GM18870 (cell line): Measurements from ENCODE around the gene WWC1.
"Not testable (repeated sequence)": the region's sequence is repeated elsewhere in the genome, so short reads cannot be mapped to it uniquely, and the experiment has no call there.

ENCODE experiments used
- ATAC-seq: cut with Tn5 transposase; IDR thresholded peaks from one replicate; pipeline ENCODE4 v1.9.1; 2021; ENCODE audit warnings: moderate library complexity; ENCODE audit not compliant: unreplicated experiment

WWC1 gene

DNA sequence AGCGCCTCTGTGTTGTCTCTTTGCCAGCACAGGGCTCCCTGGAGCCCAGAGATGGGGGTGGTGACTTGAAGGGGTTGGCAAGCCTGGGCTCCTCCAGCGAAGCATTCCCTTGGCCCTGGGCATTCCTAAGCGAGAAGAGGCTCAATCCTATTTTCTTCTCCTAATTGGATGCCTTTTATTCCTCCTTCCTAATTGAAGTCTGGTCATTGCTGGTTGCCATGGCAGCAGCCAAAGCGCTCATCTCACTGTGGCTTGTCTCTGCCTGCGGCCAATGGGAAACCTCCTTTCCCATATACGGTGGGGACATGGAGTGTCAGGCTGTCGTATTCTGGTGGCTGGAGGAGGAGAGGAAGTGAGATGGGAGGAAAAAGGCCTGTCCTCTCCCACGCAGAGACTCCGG, 142.6 kb downstream of the WWC1 start:
- no peak for ATAC-seq

DNA sequence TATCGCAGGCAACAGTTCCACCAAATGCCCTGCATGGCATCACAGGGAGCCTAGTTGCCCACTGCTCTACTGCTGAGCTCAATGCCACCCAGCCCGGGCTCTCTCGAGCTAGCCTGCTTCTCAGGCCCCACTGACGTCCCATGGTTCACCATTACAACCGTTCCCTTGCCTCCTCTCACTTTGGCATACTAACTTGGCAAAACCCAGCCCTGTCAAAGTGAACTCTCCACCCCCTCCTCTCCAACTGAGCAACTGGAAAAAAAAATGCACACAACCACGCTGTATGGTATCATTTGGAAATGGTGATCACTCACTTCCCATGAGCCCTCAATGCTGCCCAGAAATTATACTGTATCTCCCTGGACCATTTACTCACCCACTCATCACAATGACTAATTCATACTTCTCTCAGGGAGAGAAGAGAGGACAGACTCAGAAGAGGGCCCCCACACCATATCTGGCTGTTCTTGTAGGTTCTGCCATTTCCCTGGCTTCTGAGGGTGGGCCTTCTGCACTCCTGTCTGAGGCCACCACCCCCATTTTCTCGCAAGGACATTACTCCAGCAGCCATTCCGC, 143.4 kb downstream of the WWC1 start:
- no peak for ATAC-seq

DNA sequence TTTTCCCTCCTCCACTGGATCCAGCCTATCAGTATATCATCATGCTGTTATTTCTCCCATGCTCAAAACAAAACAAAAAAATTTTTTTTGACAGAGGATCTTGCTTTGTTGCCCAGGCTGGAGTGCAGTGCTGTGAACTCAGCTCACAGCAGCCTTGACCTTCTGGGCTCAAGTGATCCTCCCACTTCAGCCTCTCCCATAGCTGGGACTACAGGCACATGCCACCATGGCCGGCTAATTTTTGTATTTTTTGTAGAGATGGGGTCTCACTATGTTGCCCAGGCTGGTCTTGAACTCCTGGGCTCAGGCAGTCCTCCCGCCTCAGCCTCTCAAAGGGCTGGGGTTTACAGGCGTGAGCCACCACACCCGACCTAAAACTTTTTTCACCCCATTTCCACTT, 143.9 kb downstream of the WWC1 start:
- not testable (repeated sequence) for ATAC-seq

DNA sequence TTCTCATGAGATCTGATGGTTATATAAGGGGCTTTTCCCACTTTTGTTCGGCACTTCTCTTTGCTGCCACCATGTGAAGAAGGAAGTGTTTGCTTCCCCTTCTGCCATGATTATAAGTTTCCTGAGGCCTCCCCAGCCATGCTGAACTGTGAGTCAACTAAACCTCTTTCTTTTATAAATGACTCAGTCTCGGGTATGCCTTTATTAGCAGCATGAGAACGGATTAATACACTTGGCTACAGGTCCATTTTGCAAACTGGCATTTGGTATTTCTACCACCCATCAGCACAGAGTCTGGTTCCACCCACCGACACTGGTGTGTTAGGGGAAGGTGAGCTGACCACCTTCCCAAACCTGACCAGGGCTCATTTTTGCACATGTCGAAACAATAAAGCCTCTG, 146.9 kb downstream of the WWC1 start:
- ATAC-seq: no peak

DNA sequence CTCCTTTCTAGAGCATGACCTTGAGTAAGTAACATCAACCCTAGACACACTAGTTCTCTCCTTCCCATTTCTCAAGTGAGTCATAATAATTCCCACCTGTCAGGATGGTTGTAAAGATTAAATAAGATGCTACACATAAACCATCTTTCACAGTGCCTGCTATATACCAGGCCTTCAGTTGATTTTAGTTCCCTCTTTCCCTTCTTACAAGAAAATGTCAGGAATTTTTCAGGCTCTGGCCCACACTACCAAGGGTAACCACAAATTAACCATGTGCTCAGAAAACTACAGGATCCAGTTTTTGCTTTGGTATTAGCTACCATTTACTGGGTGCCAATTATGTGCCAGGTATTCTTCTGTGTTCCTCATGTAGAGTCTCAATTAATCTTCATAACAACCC, 152.1 kb downstream of the WWC1 start:
- ATAC-seq: no peak

DNA sequence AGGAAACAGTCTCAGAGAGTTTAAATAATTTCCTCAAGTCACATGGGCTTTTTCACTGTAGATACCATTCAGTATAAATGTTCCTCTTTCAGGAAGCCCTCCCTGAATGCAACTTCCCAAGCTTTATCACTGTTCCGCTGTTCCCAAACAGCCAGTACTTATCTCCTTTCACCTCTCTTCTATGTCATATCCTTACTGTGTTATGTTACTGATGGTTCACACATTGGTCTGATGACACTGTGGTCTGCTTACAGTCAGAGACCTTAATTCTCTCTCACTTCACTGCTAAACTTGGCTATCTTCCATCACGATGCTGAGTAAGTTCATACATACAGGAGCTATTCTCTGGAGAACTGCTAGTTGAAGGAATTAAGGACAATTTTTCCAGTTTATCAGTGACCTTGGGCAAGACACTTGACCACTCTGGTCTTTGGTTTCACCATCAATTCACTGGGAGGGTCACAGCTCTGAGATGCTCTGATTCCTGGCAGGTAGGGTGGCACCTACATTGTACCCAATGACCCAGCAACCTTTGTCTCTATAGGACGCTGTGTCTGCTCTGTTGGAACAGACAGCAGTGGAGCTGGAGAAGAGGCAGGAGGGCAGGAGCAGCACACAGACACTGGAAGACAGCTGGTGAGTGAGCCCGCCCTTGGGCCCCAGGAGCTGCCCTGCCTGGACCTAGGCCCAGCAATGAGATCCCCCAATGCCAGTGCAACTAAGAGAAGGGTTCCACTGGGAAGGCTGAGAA, 152.7 kb downstream of the WWC1 start:
- ATAC-seq: no peak

DNA sequence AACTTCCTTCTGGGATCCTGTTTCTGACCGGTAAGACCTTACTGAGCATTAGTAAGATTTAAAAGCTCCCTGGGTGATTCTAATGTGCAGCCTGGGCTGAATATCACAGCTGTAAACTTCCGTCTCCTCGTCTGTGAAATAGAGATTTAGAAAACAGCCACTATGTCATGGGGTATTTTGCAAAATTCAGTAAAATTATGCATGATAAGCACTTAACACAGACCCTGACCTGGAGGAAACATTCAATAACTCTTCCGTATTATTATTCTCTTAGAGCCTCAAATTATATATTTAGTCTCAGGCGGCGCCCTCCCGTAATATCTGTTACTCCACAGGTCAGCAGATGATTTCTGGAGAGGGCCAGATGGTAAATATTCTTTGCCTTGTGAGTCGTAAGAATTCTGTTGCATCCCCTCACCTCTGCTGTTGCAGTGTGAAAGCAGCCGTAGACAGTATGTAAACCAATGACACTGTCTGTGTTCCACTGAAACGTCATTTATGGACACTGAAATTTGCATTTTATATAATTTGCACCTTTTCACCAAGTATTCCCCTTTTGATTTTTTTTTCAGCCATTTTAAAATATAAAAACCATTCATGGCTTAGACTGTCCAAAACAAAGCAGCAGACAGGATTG, 155.7 kb downstream of the WWC1 start:
- ATAC-seq: no peak

DNA sequence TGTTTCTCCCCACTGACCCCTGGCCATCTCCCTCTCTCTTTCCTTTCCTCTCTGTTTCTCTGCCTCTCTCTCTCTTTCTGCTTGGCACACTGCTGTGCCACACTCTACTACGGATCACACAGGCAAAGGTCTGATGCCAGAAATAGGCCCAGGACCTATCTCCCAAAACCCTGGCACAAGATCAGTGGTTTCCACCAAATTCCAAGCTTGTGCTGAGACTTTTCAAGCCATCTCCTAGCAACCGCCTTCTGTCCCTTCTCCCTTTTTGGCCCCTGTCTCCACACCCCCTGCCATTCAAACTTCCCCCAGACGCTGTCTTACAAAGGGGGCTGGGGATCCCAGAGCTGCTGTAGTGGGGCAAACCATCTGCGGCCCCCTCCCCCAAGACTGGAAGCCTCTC, 156.4 kb downstream of the WWC1 start:
- ATAC-seq: no peak

DNA sequence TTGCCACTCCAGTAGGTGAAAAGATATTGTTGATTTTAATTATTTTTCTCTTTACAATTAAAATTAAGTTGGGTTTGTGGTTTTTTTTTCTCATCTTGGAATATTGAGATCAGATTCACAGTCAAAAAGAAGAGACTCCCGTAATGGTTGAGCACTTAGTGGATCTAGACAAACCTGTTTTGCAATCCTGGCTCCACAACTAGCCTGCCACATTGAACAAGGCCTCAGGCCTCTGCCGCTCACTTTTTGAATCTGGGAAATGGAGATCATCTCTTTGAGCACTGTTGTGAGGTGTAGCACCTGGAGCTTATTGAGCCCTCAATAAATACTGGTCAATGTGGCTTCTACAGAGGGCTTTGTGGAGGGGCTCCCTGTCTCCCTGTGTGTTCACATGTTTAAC, 157.7 kb downstream of the WWC1 start:
- no peak for ATAC-seq

DNA sequence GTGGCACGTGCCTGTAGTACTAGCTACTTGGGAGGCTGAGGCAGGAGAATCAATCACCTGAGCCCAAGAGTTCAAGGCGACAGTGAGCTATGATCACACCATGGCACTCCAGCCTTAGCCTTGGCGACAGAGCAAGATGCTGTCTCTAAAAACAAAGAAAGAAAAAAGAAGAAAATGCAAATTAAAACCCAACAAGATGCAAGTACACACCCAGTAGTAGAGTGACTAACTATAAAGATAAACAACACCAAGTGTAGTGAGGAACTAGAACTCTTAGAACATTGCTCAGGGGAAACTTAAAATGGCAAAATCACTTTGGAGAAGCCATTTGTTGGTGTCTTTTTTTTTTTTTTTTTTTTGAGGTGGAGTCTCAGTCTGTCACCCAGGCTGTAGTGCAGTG, 160.1 kb downstream of the WWC1 start:
- no peak for ATAC-seq

DNA sequence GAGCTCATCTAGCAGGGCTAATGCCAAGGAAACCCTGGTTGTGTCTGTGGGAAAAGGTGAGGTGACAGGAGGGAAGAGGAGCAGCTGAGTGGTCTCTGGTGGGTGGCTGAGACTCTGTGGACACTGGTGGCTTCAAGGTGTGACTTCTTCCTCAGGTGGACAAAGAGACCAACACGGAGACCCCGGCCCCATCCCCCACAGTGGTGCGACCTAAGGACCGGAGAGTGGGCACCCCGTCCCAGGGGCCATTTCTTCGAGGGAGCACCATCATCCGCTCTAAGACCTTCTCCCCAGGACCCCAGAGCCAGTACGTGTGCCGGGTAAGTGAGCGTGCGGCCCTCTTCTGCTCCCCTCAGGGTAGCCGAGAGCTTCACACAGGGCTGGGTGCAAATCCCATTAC, 163.8 kb downstream of the WWC1 start:
- no peak for ATAC-seq

DNA sequence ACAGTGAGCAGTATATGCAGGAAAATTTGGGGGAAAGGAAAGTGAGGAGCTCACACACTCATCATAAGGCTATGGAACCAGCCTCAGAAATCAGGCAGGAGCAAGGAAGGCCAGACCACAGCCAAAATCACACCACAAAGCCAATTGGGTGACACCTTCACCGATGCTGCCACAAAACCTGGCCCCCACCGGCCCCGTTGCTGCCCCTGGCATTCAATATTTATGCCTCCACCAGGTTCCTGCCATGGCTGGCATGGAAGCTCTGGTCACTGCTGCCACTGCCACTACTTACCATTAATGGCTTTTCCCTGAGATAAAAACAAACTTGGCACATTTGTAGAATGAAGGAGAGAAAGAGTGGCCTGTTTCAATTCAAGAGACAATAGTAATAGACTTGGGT, 166.1 kb downstream of the WWC1 start:
- no peak for ATAC-seq

DNA sequence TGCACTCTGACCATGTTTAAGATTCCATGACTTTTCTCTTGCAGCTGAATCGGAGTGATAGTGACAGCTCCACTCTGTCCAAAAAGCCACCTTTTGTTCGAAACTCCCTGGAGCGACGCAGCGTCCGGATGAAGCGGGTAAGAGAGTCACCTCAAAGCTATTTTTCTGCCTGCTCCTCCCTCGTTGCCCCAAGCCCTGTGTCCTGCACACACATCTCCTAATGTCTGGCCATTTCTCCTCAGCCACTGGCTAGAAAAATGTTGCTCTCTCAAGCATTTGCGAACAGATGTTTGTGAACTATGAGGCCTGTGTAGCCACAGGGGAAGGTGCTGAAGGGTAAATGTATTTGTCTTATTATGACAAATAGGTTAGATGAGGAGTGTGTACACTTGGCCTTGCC, 169.2 kb downstream of the WWC1 start:
- no peak for ATAC-seq

DNA sequence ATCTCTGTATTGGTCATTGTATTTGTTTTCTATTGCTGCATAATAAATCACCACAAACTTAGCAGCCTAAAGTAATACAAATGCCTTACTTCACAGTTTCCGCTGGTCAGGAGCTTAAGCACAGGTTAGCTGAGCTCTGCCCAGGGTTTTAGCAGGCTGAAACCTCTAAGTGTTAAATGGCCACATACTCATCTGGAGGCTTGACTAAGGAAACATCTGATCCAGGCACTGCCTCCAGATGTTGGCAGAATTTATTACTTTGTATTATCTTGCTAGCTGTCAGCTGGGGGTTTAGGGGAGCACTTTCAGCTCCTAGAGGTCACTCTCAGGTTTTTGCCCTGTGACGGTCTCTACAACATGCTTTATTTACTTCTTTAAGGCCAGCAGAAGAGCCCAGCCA, 171.6 kb downstream of the WWC1 start:
- no peak for ATAC-seq

DNA sequence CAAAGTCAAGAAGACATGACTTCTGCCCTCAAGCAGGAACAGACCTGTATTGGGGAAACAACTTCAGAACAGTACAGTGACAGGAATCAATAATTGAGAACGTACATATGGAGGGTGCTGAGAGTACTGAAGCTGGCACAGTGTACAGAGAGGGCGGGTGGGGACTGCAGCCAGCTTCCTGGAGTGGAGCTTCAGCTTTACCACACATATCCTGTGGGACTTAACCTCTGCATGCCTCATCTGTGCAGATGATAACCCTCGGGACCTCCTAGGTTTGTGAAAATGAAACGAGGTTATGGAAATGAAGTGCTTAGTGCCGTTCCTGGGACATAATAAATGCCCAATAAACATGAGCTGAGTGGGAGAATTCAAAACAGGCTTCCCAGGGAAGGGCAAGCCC, 172.8 kb downstream of the WWC1 start:
- ATAC-seq: no peak

DNA sequence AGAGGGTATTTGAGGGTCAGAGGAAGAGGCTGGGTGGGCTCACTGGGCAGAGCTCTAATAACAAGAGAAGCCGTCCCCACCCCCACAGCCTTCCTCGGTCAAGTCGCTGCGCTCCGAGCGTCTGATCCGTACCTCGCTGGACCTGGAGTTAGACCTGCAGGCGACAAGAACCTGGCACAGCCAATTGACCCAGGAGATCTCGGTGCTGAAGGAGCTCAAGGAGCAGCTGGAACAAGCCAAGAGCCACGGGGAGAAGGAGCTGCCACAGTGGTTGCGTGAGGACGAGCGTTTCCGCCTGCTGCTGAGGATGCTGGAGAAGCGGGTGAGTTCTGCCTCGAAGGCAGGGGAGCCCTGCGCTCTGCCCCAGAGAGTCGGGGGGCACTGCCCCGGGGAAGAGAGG, 173.2 kb downstream of the WWC1 start:
- no peak for ATAC-seq

DNA sequence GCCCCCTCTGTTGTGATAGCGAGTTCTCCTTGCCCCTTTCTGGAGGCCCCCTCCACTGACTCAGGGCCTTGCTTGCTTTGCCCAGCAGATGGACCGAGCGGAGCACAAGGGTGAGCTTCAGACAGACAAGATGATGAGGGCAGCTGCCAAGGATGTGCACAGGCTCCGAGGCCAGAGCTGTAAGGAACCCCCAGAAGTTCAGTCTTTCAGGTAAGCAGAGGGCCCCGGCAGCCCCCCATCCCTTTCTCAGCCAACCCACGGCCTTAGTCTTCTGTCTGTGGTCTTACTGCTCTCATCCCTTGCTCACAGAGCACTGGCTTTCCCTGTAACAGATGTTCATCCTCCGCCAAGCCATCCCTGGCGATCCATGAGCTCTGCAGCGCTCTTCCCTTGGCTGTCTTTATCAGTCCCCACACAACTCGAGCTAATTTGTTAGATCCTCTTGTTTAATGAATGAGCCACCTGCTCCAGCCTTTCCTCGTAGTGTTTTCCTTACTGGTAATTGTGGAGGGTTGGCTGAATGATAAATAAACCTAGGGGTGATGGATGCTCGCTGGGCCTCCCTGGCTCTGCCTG, 176.4 kb downstream of the WWC1 start:
- no peak for ATAC-seq

DNA sequence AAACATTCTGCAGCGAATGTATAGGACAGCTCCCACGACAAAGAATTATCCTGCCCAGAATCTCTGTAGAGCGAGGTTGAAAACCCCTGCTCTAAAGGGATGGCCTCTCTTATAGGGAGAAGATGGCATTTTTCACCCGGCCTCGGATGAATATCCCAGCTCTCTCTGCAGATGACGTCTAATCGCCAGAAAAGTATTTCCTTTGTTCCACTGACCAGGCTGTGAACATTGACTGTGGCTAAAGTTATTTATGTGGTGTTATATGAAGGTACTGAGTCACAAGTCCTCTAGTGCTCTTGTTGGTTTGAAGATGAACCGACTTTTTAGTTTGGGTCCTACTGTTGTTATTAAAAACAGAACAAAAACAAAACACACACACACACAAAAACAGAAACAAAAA, 177.4 kb downstream of the WWC1 start:
- ATAC-seq: no peak

DNA sequence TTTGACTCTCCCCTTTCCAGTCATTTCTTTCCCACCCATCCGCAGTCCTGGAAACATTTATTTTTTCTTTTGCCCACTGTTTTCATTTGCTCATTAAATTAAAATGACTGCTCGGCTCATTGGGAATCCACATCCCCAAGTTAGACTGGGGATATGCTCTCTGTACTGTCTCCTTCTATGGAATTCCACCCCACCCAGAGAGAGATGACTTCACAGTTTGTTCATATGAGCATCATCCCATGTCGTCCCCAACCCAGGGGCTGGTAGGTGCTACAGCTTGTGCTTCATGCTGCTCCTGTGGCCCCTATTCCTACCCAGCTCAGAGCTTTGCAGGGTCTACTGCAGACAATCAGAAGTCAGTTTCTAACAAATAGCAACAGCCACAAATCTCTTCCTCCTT, 178.4 kb downstream of the WWC1 start:
- no peak for ATAC-seq

DNA sequence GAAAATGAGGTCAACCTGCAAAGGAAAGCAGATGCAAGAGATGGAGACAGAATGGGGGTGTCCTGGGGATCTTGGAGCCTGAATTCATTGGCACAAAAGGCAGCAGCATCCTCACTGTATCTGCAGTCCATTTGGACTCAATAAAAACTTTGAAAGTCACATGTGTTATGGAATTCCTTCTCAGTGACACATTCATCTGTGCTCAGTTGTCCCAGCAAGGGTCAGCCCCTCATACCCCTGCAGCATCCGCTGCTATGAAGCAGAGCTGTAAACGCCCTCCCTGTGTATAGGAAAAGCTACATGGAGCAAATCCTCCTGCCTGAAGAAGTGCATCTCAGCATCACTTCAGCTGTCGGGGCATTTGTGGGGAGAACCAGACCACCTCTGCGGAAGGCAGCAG, 180.3 kb downstream of the WWC1 start:
- no peak for ATAC-seq

DNA sequence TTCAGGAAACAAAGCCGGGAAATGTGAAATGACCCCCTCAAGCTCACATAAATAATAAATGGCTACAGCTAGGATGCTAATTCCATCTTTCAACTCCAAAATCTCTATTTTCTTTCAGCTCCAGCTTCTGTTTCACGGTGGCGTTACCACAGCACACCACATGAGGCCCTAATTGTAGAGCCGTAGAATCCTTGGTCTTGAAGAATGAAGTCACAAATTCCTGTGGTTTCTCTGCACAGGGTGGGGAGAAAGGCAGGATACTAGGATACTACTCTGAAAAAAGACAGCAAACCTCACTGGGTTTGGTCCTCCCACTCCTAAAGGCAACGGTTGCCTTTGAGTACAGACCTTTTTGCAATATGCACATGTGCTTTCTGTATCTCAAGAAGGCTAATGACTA, 180.9 kb downstream of the WWC1 start:
- ATAC-seq: no peak

DNA sequence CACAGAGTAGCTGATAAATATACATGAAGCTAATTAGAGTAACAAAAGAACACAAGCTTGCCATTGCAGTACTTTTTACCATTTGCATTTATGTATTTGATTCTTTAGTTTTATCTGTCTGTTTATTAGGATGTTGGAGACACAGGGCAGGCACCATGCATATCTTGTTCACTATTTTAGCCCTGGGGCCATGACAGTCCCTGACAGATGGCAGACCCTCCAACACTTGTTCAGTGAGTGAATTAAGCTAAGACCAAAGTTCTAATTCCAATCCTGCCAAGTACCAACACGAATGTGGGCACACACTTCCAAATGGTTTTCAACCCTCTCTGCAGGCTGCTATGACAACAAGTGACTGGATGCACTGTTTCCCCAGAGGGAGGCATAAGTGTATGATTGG, 182.9 kb downstream of the WWC1 start:
- ATAC-seq: no peak
